ENCODE measurements around the gene CNGA1. TPM values are rescaled to one million over a fixed set of nuclear protein-coding genes. Genes with fewer than 3 reads are reported as not detected.

Gene CNGA1
- total RNA-seq, 2 donors from 2014 or later, result 0.28 TPM; not detected in 1

DNA sequence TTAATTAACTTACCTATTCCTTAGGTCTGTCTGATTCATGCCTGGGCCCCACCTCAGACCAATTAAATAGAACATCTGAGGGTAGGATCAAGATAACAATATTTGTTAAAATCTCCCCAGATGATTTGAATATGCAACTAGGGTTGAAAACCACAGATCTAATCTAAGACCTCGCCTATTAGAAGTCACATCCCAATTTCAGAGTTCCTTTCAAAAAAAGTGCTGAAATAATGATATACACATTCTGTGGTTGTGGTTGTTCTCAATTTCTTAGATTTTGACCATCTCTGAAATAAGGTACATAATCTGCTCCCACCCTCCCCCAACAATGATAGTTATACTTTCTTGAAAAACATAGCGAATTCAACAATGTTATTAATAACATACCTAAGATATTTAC, 27.8 kb upstream of the CNGA1 start:
- H3K4me1 ChIP-seq (ENCODE audit: control insufficient read depth in 1 of 2, low read depth in 2 of 2), result no peaks in the 10 kb centered on the region
- no peaks in the 10 kb centered on the region for H3K9me3 ChIP-seq
- TF ChIP-seq, protein P1, sequence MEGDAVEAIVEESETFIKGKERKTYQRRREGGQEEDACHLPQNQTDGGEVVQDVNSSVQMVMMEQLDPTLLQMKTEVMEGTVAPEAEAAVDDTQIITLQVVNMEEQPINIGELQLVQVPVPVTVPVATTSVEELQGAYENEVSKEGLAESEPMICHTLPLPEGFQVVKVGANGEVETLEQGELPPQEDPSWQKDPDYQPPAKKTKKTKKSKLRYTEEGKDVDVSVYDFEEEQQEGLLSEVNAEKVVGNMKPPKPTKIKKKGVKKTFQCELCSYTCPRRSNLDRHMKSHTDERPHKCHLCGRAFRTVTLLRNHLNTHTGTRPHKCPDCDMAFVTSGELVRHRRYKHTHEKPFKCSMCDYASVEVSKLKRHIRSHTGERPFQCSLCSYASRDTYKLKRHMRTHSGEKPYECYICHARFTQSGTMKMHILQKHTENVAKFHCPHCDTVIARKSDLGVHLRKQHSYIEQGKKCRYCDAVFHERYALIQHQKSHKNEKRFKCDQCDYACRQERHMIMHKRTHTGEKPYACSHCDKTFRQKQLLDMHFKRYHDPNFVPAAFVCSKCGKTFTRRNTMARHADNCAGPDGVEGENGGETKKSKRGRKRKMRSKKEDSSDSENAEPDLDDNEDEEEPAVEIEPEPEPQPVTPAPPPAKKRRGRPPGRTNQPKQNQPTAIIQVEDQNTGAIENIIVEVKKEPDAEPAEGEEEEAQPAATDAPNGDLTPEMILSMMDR (IDR thresholded peaks at IDR 0.05), result no peak
- DNase-seq (ENCODE audit: low spot score) (no peak), ATAC-seq (ENCODE audit: insufficient number of reproducible peaks, low FRiP score, low read depth) (no peak)
- no peak overlapping the region for H3K27ac ChIP-seq
- no peak overlapping the region for H3K4me3 ChIP-seq
- no peaks in the 10 kb centered on the region for H3K27me3 ChIP-seq (replicated peaks; ENCODE audit: insufficient read depth)
- no peaks in the 10 kb centered on the region for H3K36me3 ChIP-seq

DNA sequence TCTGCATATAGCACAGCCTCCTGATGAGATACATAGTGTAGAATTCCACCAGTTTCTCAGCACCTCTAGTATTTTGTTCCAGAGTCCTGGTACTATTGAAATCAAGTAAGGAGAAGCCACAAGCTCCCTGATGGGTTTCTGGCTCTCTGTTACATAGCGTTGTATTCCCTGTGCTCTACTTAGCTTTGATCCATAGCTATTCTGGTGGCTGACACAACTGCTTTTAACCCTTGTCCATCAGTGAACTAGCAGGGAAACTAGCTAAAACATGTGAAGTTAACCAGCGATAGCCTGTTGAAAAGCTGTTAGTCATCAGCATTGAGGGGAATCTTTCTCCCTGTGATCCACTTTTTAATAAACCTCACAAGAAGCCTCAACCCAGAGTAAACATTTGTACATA, 27.0 kb upstream of the CNGA1 start:
- Histone ChIP-seq H3K9me3 (no peaks in the 10 kb centered on the region), H3K4me1 (ENCODE audit: control insufficient read depth in 1 of 2, low read depth in 2 of 2) (no peaks in the 10 kb centered on the region), H3K27ac (no peak overlapping the region), H3K36me3 (no peaks in the 10 kb centered on the region), H3K27me3 (replicated peaks; ENCODE audit: insufficient read depth) (no peaks in the 10 kb centered on the region), H3K4me3 (no peak overlapping the region)
- DNase-seq (ENCODE audit: low spot score) (no peak), ATAC-seq (ENCODE audit: insufficient number of reproducible peaks, low FRiP score, low read depth) (no peak)
- TF ChIP-seq, protein P1 (IDR thresholded peaks at IDR 0.05), result no peak

DNA sequence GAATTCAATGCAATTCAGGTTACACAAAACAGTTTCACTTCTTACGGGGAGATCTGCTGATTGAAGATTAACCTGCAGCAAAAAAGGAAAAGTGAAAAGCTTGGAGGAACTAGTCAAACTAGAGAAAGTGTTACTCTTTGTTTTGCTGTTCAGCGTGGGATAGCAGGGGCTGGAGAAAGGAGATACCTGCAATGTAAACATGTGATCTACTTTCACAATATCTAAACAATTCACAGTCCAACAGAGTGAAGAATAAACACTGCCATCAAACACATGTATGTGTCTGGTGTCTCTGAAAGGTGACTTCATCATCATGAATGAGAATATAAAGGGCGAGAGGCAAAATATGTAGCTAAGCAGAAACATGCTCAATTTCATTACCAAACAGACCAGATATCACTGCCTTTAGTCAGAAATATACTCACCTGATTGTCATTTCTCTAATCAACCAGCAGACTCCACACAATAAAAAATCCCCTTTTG, 26.5 kb upstream of the CNGA1 start:
- TF ChIP-seq, protein P1 (IDR thresholded peaks at IDR 0.05), result no peak
- Histone ChIP-seq H3K4me3 (no peak overlapping the region), H3K27ac (no peak overlapping the region), H3K9me3 (no peaks in the 10 kb centered on the region), H3K36me3 (no peaks in the 10 kb centered on the region), H3K4me1 (ENCODE audit: control insufficient read depth in 1 of 2, low read depth in 2 of 2) (no peaks in the 10 kb centered on the region), H3K27me3 (replicated peaks; ENCODE audit: insufficient read depth) (no peaks in the 10 kb centered on the region)
- ATAC-seq (ENCODE audit: insufficient number of reproducible peaks, low FRiP score, low read depth) (no peak), DNase-seq (ENCODE audit: low spot score) (no peak)

DNA sequence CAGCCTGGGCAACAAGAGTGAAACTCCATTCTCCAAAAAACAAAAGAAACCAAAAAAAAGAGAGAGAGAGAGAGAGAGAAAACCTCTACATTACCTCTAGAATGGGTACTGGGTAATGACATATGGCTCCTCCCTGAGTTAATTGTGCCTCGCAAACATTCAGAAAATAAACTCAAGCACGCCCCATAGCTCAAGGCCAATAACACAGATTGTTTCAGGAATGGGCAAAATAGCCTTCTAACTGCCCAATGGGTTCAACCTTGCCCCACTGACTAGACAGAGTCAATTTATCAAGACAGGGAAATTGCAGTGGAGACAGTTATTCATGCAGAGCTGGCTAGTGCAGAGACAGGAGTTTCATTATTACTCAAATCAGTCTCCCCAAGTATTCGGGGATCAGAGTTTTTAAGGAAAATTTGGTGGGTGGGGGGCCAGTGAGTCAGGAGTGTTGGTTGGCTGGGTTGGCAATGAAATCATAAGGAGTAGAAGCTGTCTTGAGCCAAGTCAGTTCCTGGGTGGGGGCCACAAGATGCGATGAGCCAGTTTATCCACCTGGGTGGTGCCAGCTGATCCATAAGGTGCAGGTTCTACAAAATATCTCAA, 25.2 kb upstream of the CNGA1 start:
- no peak overlapping the region for H3K4me3 ChIP-seq
- TF ChIP-seq, protein P1 (IDR thresholded peaks at IDR 0.05), result no peak
- ATAC-seq (ENCODE audit: insufficient number of reproducible peaks, low FRiP score, low read depth) (no peak), DNase-seq (ENCODE audit: low spot score) (no peak)
- no peak overlapping the region for H3K27ac ChIP-seq
- H3K36me3 ChIP-seq, result no peaks in the 10 kb centered on the region
- H3K27me3 ChIP-seq (replicated peaks; ENCODE audit: insufficient read depth), result no peaks in the 10 kb centered on the region
- no peaks in the 10 kb centered on the region for H3K4me1 ChIP-seq (ENCODE audit: control insufficient read depth in 1 of 2, low read depth in 2 of 2)
- no peaks in the 10 kb centered on the region for H3K9me3 ChIP-seq

DNA sequence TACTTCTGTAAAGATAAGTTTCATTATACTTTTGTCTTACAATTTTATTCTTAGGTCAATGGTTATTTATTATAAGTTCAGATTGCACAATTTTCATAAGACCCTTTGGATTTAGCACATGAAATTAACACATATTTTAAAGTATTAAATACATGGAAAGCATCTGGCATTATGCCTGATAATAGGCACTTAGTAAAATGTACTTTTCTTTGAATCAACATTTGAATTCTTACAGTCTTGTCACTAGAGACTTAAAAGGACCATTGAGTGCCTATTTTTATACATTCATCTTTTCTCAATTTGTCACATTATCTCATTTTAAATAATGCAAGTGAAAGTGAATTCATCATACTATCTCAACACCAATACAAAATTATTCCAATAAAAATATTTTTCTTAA, 23.1 kb upstream of the CNGA1 start:
- DNase-seq (ENCODE audit: low spot score), result no peak
- Histone ChIP-seq H3K27me3 (replicated peaks; ENCODE audit: insufficient read depth) (no peaks in the 10 kb centered on the region), H3K36me3 (no peaks in the 10 kb centered on the region), H3K4me3 (no peak overlapping the region), H3K27ac (no peak overlapping the region), H3K4me1 (ENCODE audit: control insufficient read depth in 1 of 2, low read depth in 2 of 2) (no peaks in the 10 kb centered on the region), H3K9me3 (no peaks in the 10 kb centered on the region)
- TF ChIP-seq, protein P1 (IDR thresholded peaks at IDR 0.05), result no peak
- ATAC-seq (ENCODE audit: insufficient number of reproducible peaks, low FRiP score, low read depth), result no peak

Data from thoracic aorta (tissue), 2 donors.